NCI-H1436 treated with DMSO at 0.1 percent for 48 hours (cell line): ENCODE measurements around the gene KRTAP21-1.
"Not testable (repeated sequence)": the region's sequence is repeated elsewhere in the genome, so short reads cannot be mapped to it uniquely, and the experiment has no call there.

Source experiments
- DNase-seq: peaks from one replicate; lab custom pipeline; 2025; lab: John Stamatoyannopoulos, UW

Gene KRTAP21-1

DNA sequence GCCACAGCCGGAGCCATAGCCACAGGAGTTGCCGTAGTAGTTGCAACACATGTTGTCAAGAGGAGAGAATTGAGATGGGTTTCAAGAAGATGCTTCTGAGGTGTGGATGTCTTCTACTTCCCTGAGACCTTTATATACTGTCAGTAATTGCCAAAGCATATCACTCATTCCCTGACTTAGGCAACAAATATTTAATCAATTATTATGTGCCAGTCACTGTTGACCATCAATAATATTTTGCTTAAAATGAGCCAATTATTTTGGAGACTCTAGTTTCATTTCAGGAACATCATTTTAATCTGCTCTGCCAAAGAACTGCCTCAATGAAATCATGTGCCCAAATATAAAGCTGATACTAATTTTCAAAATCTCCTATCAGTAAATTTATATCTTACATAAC is at the start of gene KRTAP21-1:
KRTAP21-1 (minus strand) TSS at position 101 of the 400 bp plus-strand sequence; CDS start at position 51, 50 bp downstream.
- not testable (repeated sequence) for DNase-seq

DNA sequence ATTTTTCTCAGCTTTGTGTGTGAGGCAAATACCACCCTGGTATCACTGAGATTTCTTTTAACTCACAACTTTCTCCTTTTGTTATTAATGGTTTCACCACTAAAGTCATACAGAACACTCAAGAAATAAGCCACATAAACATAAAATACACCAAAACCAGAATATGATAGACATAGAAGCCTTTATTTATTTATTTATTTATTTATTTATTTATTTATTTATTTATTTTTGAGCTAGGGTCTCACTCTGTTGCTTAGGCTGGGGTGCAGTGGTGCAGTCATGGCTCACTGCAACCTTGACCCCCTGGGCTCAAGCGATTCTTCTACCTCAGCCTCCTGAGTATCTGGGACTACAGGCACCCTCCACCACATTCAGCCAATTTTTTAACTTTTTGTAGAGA is 45.4 kb upstream of the KRTAP21-1 start:
- no peak for DNase-seq

DNA sequence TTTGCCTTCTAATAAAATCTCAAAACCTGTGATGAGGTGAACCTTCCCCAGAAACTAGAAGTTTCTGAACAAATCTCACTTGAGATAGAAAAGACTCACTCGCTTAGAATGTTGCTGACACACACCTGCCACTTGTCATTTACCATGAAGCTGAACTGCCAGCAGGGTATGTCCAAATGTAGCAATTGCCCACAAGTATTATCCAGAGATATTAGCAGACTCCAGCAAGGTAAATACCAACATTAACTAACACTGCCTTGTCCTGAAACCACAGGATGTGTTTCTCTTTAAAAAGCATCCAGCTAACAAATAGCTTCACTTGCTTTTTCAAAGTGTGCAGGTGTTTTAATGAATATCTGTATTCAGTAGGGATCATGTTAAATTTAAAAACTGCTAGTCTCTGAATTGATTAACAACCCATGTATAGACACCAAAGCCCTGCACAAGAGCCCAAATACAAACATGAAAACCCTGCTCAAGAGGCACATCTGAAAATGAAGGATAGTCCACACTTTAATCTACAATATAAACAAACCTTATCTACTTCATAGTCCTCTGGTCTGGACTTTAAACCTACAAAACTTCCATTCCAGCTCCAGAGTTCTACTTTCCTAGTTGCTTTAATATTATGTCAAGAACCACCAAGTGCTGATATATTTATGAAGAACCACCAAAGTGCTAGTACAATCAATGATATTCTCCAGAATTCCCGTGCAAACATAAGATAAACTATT is 38.5 kb upstream of the KRTAP21-1 start:
- no peak for DNase-seq

DNA sequence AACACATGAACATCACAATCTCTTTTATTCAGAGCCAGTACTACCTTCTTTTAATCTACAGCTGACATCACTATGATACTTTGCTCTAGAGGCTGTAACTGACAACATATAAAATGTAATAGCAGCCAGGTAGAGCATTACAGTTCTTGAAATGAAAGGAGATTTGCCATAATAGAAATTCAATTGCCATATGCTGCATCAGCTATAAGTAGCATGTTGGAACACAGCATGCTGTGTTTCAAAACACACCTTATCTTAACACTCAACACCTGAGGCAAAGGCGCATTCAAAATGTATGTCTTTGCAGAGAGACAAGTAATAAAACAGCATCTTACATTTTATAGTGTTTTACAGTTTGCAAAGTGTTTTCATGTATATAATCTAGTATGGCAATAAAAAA is 24.0 kb upstream of the KRTAP21-1 start:
- DNase-seq = no peak

DNA sequence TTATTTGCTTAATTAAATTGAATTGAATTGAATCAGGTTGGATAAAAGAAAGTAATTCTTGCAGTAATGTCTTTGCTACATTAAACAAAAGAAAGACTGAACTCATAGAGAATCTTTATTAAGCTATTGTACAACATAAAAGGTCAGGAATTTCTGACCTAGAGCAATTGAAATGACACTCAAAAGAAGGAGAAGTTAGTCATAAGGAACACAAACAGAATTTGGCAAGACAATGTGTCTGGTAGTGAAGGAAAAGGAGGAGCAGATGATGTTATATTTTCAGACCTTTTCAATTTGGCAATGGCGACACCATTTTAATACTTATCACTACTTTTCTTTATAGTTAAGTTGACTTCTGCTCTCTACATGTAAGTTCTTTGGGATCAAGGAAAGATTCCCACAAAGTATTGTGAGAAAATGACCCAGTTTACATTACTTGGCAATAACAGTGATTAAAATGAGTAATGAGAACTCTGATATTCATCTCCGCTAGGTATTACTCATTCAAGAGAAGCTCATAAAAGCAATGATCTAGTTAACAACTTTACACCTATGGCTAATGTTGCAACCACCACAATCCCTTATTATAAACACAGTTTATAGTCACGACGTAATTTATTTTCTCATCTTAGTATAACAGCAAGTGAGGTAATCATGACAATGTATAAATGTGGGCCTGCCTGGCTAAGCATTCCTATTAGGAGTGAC is 14.7 kb upstream of the KRTAP21-1 start:
- DNase-seq = no peak

DNA sequence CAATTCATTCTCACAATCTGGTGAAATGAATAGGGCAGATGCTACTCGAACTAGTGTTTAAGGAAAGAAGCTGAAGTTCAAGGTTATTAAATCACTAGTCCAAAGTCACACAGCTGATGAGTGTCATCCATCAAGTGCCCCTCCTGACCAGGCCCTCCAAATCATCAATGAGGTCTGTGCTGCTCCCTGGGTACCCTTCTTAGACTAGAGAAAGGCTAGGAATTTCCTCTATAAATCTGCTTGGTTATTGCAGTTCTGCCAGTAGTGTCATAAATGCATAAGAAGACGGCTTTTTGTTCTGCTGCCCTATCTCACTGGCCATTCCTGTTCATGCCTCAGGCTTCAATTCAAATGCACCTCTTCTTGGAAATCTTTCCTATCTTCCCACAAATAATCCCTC is 5.5 kb upstream of the KRTAP21-1 start:
- DNase-seq = no peak

DNA sequence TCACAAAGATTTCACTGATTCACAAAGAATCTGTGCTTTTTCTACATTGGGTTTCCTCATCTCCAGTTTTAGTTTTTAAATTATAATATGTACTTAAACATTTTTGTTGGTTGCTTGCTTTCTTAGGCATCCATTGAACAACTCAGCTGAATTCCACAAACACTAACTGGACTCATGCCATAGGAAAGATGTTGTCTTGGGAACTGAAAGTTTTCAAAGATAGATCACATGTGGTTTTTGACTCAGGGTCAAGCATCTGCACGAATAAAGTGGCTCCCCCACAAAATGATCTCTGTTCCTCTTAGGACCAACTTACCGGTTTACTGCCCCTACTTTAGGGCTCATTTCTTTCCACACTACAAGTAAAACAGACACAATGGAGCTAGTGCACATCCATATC is 3.1 kb upstream of the KRTAP21-1 start:
- no peak for DNase-seq

DNA sequence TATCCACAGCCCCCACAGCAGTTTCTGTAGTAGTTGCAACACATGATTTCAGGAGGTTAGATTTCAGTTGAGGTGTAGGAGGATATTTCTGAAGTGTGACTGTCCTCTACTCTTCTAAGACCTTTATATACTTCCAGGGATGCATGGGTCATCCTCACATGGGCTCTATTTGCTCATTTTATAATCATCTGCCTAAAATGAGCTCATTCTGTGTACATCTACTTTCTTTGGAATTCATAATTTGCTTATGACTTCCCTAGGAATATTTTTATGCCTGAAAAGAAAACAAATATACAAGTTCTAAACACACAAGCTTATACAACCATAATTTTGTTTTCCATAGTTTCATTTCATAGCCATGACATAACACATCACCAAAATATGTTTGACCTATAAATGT is 8.1 kb downstream of the KRTAP21-1 start, which contains the start of gene KRTAP21-2:
KRTAP21-2 (minus strand) TSS at position 101 of the 400 bp plus-strand sequence; CDS start at position 44, 57 bp downstream.
- no peak for DNase-seq

DNA sequence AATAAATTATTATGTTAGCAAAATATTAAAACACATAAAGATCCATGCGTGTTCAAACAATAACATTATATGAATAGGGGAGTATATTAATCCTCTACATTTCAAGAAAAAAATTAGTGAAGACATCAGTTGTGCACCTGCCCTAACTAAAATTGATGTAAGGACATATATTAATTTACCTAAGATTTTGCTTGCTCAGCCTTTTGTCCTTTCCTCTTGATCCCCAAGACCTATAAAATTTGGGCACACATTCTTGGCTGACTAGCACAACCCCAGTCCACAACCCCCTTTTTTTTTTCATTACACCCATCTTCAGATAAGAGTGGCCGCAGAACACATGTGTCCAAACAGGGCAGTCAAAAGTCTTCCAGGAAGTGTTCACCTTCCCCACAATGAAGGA is 14.8 kb downstream of the KRTAP21-1 start:
- DNase-seq = no peak

DNA sequence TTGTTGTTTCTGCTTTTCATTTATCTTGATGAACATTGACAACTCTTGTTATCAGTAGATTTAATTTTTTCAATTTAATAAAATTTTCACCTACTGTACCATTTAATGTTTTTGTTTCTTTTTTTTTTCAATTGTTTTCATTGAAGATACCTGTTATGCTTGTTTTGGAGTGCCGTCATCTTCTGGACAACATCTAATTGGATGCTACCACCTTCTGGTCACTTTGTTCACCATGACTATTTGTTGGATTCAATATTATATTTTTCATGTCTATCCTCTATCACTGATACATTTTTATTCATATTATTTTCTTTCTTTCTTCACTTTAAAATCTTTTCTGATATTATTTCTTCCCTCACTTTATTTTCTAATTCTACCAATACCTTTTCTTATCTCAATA is 22.2 kb downstream of the KRTAP21-1 start:
- no peak for DNase-seq

DNA sequence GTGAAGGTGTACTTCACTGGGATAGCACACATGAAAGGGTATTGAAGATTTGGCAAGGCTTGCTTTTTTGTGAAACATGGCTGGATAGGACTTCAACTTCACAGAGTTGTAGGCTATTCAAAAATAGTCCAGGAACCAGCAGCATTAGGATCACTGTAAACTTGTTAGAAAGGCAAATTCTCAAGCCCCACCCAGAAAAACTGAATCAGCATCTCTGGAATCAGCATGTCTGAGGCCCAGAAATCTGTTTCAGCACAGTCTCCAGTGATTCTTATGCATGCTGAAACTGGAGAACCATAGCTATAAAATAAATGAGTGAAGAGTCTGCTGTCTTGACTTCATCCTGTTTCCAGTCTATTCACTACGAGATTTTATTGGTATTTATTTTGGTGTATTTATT is 28.5 kb downstream of the KRTAP21-1 start:
- DNase-seq = no peak

DNA sequence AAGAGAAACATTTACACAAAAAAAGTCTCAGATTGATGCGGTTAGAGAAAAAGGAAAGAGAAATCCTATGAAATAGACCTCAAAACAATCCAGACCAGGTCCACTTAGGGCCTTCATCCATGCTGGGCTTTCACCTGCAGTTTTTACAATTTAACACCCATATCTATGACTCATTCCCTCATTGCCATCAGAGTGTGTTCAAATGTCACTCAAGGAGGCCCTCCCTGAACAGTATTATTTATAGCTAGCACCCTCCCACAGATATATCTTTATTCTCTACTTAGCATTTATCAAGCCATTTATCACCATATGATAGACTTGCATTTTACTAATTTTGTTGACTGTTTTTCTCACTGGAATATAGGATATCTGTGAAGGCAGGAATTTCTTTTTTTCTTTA is 35.8 kb downstream of the KRTAP21-1 start:
- no peak for DNase-seq

DNA sequence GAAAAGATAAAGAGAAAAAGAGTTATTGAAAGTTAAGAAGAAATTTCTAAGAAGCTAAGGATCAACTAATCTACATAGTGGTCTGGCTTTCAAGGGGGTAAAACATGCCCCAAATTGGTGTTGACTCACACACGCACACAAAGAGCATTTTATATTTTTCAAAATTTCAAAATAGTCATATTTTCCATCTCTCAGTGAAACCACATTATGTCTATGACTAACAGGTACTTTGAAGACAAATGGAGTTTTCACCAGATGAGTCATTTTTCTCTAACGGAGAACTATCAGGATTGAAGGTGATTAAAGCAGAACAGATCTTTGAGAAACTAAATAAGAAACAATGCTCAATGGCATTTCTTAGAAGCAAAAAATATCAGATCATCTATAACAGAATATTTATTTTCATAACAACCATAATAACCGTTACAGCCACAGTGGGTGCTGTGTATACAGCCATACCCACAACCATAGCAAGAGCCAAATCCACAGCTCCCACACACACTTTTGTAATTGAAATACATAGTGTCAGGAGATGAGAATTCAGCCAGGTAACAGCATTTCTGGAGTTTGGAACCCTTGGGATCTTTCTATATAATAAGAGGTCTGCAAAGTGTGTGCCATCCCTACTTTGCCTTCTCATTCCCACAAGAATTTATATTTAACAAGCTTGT is 36.9 kb downstream of the KRTAP21-1 start, which contains the start of gene KRTAP21-3:
KRTAP21-3 (minus strand) TSS at position 539 of the 671 bp plus-strand sequence; CDS start at position 521, 18 bp downstream.
- DNase-seq = no peak

DNA sequence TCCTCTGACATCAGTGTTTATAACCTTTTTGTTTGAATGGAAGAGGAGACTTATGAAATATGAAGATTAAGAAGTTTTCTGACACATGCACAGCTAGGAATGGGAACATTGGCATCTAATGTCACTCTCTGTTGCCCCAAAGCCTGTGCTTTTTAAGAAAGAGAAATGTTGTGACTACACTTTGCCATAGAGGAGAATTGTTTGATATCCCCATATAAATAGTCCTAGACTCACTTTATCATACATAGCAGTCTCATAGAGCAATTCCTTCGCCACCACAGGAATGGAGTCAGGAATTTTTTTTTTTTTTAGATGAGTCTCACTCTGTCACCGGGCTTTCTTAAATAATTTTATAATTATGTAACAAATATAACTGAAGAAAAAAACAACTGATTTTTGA is 38.1 kb downstream of the KRTAP21-1 start:
- no peak for DNase-seq

DNA sequence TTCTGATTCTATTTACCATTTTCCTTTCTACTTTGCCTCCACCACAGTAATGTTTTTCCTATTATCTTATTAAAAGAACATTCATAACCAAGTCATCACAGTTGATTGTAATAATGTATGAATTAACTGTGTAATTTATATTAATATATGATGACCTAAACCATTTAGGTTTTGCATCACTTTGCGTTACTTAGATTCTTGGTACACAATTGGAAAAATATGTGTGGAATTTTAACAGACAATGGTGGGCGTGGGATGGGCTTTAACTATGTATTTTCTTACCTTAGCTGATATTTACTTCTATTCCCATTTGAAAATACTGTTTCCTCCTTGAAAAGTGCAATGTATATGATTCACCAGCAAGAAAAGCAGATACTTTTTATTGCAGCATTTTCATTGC is 40.3 kb downstream of the KRTAP21-1 start:
- DNase-seq = no peak

DNA sequence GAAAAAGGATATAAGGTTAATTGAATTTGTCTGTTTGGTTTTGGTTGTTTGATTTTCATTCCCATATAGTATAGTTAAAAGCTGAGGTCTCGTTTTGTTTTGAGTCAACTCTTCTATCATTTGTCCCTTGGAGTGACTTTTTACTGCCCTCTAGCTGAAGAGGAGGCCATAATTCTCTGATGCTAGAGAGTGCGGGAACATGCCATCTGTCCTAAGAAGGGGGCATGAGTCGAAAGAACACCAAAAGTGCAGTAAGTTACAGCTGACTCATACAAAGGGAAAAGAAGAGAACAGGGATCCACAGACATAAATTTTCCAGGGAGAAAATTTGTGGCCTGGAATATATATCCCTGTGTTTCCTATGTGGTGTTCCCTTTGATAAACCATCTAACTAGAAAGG is 40.8 kb downstream of the KRTAP21-1 start:
- DNase-seq = no peak

DNA sequence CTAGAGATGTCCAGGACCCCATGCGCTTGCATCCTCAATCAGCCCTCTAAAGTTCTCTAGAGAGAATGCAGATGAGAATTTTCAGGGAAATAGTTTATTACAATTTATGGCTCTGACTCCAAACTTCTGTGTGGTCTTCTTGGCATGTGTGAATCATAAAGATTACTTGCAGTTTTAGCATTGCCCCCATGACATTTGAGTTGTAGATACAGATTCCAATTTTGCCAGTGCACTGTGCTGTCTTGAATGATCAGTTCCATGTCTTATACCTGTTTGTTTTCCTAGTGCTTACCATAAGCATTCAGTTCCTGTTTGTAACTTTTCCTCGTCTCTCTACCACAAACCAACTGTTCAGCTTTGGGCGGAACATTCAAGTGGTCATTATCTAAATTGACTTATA is 41.5 kb downstream of the KRTAP21-1 start:
- DNase-seq = no peak

DNA sequence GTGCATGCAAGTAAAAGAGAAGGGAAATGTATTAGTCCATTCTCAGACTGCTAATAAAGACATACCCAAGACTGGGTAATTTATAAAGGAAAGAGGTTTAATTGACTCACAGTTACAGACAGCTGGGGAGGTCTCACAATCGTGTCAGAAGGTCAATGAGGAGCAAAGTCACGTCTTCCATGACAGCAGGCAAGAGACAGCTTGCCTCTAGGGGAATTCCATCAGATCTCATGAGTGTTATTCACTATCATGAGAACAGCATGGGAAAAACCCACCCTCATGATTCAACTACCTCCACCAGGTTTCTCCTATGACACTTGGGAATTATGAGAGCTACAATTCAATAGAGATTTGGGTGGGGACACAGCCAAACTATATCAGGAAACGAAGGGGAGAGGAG is 44.7 kb downstream of the KRTAP21-1 start:
- DNase-seq = no peak

DNA sequence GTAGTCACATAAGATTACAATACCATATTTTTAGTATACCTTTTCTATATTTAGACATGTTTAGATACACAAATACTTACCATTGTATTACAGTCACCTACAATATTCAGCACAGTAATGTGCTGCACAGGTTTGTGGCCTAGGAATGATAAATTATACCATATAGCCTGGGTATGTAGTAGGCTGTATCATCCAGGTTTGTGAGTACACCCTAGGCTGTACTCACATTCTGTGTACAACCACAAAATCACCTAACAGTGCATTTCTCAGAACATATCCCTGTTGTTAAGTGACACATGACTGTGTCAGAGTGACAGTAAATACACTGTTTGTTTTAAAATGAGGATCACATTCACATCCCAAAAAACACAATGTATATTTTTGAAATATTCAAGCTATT is 47.8 kb downstream of the KRTAP21-1 start:
- DNase-seq = no peak
